Measurements from ENCODE around the gene R3HDM2.
"Not testable (repeated sequence)": the region's sequence is repeated elsewhere in the genome, so short reads cannot be mapped to it uniquely, and the experiment has no call there.

Gene R3HDM2

DNA sequence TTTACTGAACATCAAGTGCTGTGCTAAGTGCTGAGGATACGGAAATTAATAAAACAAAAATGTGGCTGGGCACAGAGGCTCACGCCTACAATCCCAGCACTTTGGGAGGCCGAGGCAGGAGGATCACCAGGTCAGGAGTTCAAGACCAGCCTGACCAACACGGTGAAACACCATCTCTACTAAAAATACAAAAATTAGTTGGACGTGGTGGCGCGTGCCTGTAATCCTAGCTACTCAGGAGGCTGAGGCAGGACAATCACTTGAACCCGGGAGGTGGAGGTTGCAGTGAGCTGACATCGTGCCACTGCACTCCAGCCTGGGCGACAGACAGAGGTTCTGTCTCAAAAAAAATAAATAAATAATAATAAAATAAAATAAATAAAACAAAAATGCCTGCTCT is 3.9 kb downstream of the R3HDM2 start:
- DNase-seq (ENCODE audit: low read depth, low spot score): not testable (repeated sequence)

DNA sequence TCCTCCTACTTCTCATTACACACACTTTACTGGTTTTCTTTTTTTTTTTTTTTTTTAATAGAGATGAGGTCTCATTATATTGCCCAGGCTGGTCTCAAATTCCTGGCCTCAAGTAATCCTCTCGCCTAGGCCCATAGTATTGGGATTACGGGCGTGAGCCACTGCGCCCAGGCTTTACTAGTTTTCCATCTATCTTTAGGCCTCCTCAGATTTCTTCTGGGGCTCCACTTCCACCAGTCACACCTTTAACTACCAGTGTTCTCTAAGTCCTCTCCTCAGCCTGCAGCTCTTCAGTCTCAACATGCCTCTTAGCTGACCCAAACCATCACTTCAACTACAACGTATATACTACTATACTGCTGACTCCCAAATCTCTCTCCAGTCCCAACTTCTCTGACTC is 10.4 kb downstream of the R3HDM2 start:
- DNase-seq (ENCODE audit: low read depth, low spot score): no peak

GRCh38 chr12:57419495-57419894 is 11.3 kb downstream of the R3HDM2 start:
- no peak for DNase-seq (ENCODE audit: low read depth, low spot score)

DNA sequence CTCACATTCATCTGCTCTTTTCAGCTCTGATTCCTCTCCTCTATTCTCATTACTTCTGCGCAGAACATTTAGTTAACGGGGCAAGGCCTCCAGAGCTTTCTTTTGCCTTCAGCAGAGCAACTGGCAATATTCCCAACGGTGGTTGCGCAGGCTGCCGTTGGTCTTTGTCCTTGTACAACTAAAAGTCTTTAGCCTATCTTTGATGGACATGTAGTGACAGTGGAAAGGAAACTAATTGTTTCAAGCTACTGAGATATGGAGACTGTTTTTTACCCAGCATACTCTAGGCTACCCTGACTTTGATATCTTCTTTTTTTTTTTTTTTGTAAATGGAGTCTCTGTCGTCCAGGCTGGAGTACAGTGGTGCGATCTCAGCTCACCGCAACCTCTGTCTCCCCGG is 12.6 kb downstream of the R3HDM2 start:
- peak; percentile 16 for DNase-seq (ENCODE audit: low read depth, low spot score)

- peak; percentile 8 for DNase-seq (ENCODE audit: low read depth, low spot score)
Measured at GRCh38 chr12:57416039-57416996, 14.5 kb downstream of the R3HDM2 start.

- DNase-seq (ENCODE audit: low read depth, low spot score): no peak
Measured at GRCh38 chr12:57415088-57415487, 15.8 kb downstream of the R3HDM2 start.

GRCh38 chr12:57414160-57414559 is 16.7 kb downstream of the R3HDM2 start:
- not testable (repeated sequence) for DNase-seq (ENCODE audit: low read depth, low spot score)

- no peak for DNase-seq (ENCODE audit: low read depth, low spot score)
Measured at GRCh38 chr12:57410534-57410933, 20.3 kb downstream of the R3HDM2 start.

GRCh38 chr12:57404966-57405640 is 25.7 kb downstream of the R3HDM2 start:
- DNase-seq (ENCODE audit: low read depth, low spot score): no peak

GRCh38 chr12:57402156-57402555 is 28.7 kb downstream of the R3HDM2 start:
- DNase-seq (ENCODE audit: low read depth, low spot score): not testable (repeated sequence)

GRCh38 chr12:57401165-57401564 is 29.7 kb downstream of the R3HDM2 start:
- DNase-seq (ENCODE audit: low read depth, low spot score): no peak

- not testable (repeated sequence) for DNase-seq (ENCODE audit: low read depth, low spot score)
Measured at GRCh38 chr12:57399718-57400463, 31.0 kb downstream of the R3HDM2 start.

GRCh38 chr12:57397441-57397840 is 33.4 kb downstream of the R3HDM2 start:
- DNase-seq (ENCODE audit: low read depth, low spot score): no peak

- no peak for DNase-seq (ENCODE audit: low read depth, low spot score)
Measured at GRCh38 chr12:57395121-57395520, 35.7 kb downstream of the R3HDM2 start.

GRCh38 chr12:57390174-57390573 is 40.7 kb downstream of the R3HDM2 start:
- no peak for DNase-seq (ENCODE audit: low read depth, low spot score)

GRCh38 chr12:57389033-57389432 is 41.8 kb downstream of the R3HDM2 start:
- DNase-seq (ENCODE audit: low read depth, low spot score): peak; percentile 69

- no peak for DNase-seq (ENCODE audit: low read depth, low spot score)
Measured at GRCh38 chr12:57388425-57388824, 42.4 kb downstream of the R3HDM2 start.

DNA sequence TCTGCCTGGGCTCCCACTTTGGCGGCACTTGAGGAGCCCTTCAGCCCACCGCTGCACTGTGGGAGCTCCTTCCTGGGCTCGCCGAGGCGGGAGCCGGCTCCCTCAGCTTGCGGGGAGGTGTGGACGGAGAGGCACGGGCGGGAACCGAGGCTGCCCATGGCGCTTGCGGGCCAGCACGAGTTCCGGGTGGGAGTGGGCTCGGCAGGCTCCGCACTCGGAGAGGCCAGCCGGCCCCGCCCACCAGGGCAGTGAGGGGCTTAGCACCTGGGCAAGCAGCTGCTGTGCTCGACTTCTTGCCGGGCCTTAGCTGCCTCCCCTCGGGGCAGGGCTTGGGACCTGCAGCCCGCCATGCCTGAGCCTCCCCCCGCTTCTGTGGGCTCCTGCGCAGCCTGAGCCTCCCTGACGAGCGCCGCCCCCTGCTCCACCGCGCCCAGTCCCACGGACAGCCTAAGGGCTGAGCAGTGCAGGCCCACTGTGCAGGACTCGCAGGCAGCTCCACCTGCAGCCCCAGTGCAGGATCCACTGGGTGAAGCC is 44.6 kb downstream of the R3HDM2 start:
- DNase-seq (ENCODE audit: low read depth, low spot score): no peak

GRCh38 chr12:57385586-57385985 is 45.3 kb downstream of the R3HDM2 start:
- no peak for DNase-seq (ENCODE audit: low read depth, low spot score)

DNA sequence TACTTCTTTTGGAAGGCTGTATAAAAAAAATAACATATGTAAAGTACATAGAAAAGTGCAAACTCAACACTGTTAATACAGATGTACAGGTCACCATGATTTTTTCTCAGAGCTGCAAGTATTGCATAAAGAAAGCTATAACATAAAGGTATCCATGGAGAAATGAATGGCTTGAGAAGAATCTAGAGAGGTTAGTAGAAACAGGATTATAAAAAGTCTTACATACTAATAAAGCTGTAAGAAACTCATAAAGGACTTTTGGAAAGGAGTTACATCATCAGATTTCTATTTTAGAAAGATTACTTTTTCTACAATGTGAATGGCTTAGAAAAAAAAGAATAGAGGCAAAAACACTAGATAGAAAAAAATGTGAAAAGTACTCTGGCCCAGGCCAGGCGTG is 46.4 kb downstream of the R3HDM2 start:
- no peak for DNase-seq (ENCODE audit: low read depth, low spot score)

DNA sequence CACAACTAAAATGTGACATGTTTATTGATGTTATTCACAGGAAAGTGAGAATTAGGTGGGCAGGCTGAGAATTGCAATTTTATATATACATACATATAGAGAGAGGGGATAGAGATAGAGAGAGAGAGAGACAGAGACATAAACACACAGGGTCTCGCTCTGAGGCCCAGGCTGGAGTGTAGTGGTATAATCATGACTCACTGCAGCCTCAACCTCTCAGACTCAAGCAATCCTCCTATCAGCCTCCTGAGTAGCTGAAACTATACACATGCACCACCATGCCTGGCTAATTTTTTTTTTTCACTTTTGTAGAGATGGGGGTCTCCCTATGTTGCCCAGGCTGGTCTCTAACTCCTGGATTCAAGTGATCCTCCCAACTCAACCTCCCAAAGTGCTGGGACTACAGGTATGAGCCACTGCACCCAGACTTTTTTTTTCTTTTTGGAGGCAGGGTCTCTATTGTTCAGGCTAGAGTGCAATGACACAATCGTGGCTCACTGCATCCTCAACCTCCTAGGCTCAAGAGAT is 49.1 kb downstream of the R3HDM2 start:
- DNase-seq (ENCODE audit: low read depth, low spot score): peak; percentile 17

GRCh38 chr12:57380300-57380699 is 50.5 kb downstream of the R3HDM2 start:
- no peak for DNase-seq (ENCODE audit: low read depth, low spot score)
